Ectodermal cell (in vitro differentiated cells): ENCODE measurements around the gene BLOC1S1. TPM values are rescaled to one million over a fixed set of nuclear protein-coding genes. Genes with fewer than 3 reads are reported as not detected.
A peak's percentile ranks its signal among the peaks of the same experiment; 100 is the strongest.

Experiments
- H3K27ac ChIP-seq: 2 replicates; pipeline ENCODE4 v1.7.0; 2013; ENCODE audit warnings: mild to moderate bottlenecking, low read depth, low read length; ENCODE audit not compliant: insufficient read depth, poor library complexity, severe bottlenecking
- H3K27me3 ChIP-seq: 2 replicates; pipeline ENCODE4 v1.7.0; 2013; ENCODE audit warnings: mild to moderate bottlenecking, low read length; ENCODE audit not compliant: insufficient read depth, control insufficient read depth, poor library complexity, severe bottlenecking
- H3K36me3 ChIP-seq: one replicate; pipeline ENCODE4 v1.7.0; 2013; ENCODE audit warnings: low read length; ENCODE audit not compliant: control insufficient read depth, insufficient read depth
- H3K4me1 ChIP-seq: one replicate; pipeline ENCODE4 v1.7.0; 2013; ENCODE audit warnings: low read length; ENCODE audit not compliant: control insufficient read depth, insufficient read depth
- H3K4me3 ChIP-seq: 2 replicates; pipeline ENCODE4 v1.7.0; 2013; ENCODE audit warnings: low read depth, low read length, control low read depth; ENCODE audit not compliant: insufficient read depth
- H3K9me3 ChIP-seq: 2 replicates; pipeline ENCODE4 v1.7.0; 2013; ENCODE audit warnings: mild to moderate bottlenecking, low read length, moderate library complexity; ENCODE audit not compliant: control insufficient read depth
- WGBS, 2 experiments: methylation state at CpG; one replicate each; pipeline ENCODE4 v1.1.7; 2013; ENCODE audit warnings: missing lambda C conversion rate in 2 of 2; 5-methylcytosine and 5-hydroxymethylcytosine counted together
- polyA plus RNA-seq, 4 experiments: library from polyadenylated mRNA; stranded (reverse); fragments of 50-300 nt; gene quantifications; one replicate each; pipeline ENCODE4 v1.2.3, GENCODE V29; 2013

Gene BLOC1S1
- polyA plus RNA-seq (2013, experiment 1 of 4), result 87.3 TPM
- 74.4 TPM for polyA plus RNA-seq (2013, experiment 2 of 4)
- polyA plus RNA-seq (2013, experiment 3 of 4), result 83.9 TPM
- 86.3 TPM for polyA plus RNA-seq (2013, experiment 4 of 4)

GRCh38 chr12:55715833-55716581 is at the start of gene BLOC1S1:
TSS of gene BLOC1S1 (plus strand) at chr12:55716046. CDS start at chr12:55716052, 6 bp downstream.
- WGBS, 2 experiments, result 0 to 1% methylated on average over 42 of the region's 42 CpGs
- H3K27me3 ChIP-seq, result peaks cover 7% of the 10 kb centered on the region
- H3K4me1 ChIP-seq, result peaks cover 33% of the 10 kb centered on the region
- H3K36me3 ChIP-seq, result no peaks in the 10 kb centered on the region
- H3K4me3 ChIP-seq, result peak within 1 kb of the TSS; percentile 90
- H3K9me3 ChIP-seq, result no peaks in the 10 kb centered on the region
- peak within 1 kb of the TSS; percentile 88 for H3K27ac ChIP-seq

DNA sequence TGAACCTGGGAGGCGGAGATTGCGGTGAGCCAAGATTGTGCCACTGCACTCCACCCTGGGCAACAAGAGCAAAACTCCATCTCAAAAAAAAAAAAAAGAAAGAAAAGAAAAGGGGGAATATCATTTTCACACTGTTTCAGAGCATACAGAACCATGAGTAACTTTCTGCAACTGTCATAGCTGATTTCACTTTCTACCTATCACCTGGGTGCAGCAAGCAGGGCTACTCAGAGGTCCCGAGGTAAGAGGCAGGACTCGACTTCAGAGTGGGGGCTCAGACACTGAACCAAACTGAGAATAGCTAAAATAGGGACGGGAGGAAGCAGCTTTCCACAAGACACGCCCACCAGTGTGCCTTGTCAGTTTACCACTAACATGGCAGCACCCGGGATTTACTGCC is 49.3 kb upstream of the BLOC1S1 start:
- WGBS, 2 experiments, result 87% methylated on average over 7 of the region's 7 CpGs
- Histone ChIP-seq H3K9me3 (no peaks in the 10 kb centered on the region), H3K4me1 (no peaks in the 10 kb centered on the region), H3K4me3 (no peak overlapping the region), H3K27ac (no peak overlapping the region), H3K36me3 (no peaks in the 10 kb centered on the region), H3K27me3 (no peaks in the 10 kb centered on the region)

GRCh38 chr12:55670276-55670675 is 45.6 kb upstream of the BLOC1S1 start:
- no peaks in the 10 kb centered on the region for H3K36me3 ChIP-seq
- no peaks in the 10 kb centered on the region for H3K9me3 ChIP-seq
- H3K4me1 ChIP-seq, result no peaks in the 10 kb centered on the region
- no peak overlapping the region for H3K4me3 ChIP-seq
- H3K27ac ChIP-seq, result no peak overlapping the region
- H3K27me3 ChIP-seq, result no peaks in the 10 kb centered on the region

DNA sequence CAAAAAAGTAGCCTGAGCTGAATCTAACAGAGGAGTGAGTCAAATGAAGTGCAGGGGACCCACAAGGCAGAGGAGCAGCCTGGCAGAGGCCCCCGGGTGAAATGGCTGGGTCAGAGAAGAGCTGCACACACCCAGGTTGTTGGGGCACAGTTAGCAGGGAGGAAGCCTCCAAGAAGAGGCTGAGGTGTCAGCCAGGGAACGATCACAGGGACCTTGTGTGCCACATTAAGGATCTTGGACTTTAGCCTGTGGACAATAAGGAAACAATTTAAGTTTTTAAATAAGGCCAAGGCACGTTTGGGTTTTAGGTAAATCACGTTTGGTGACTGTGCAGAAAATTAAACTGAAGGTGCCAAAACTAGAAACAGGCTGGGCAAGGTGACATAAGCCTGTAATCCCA is 44.1 kb upstream of the BLOC1S1 start:
- H3K27ac ChIP-seq, result no peak overlapping the region
- H3K36me3 ChIP-seq, result no peaks in the 10 kb centered on the region
- H3K4me1 ChIP-seq, result no peaks in the 10 kb centered on the region
- H3K27me3 ChIP-seq, result no peaks in the 10 kb centered on the region
- no peaks in the 10 kb centered on the region for H3K9me3 ChIP-seq
- H3K4me3 ChIP-seq, result no peak overlapping the region
- 83 to 85% methylated on average over 4 of the region's 4 CpGs for WGBS, 2 experiments

DNA sequence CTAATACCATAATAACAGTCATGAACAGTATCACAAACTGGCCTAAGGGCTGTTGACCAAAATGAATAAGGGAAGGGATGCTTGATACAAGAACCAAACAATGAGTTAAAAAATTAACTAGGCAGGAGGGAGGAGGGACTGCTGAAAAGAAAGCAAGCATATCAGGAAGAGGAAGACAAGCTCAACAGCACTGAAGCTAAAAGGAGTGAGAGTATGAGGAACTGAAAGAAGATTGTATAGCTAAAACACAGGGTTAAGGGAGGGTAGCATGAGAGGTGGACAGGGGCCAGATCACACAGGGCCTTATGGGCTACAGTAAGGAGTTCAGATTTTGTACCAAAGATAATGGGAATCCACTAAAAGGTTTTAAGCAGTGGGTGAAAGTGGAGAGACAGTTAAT is 42.2 kb upstream of the BLOC1S1 start:
- no peaks in the 10 kb centered on the region for H3K27me3 ChIP-seq
- H3K9me3 ChIP-seq, result no peaks in the 10 kb centered on the region
- H3K4me1 ChIP-seq, result no peaks in the 10 kb centered on the region
- H3K27ac ChIP-seq, result no peak overlapping the region
- H3K36me3 ChIP-seq, result no peaks in the 10 kb centered on the region
- H3K4me3 ChIP-seq, result no peak overlapping the region

DNA sequence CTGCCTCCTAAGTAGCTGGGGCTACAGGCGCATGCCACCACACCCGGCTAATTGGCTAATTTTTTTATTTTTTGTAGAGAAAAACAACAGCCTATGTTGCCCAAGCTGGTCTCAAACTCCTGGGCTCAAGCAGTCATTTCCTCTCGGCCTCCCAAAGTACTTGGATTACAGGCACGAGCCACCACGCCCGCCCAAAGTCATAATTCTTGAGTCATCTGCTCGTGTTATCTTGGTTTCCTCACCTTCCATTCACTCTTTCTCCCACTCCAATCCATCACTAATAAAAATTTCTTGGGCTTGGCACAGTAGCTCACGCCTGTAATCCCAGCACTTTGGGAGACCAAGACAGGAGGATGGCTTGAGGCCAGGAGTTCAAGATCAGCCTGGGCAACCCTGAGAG is 40.2 kb upstream of the BLOC1S1 start:
- no peaks in the 10 kb centered on the region for H3K4me1 ChIP-seq
- WGBS, 2 experiments, result 85 to 87% methylated on average over 8 of the region's 8 CpGs

GRCh38 chr12:55676707-55677106 is 39.1 kb upstream of the BLOC1S1 start:
- no peaks in the 10 kb centered on the region for H3K27me3 ChIP-seq
- no peaks in the 10 kb centered on the region for H3K9me3 ChIP-seq
- H3K27ac ChIP-seq, result no peak overlapping the region
- no peak overlapping the region for H3K4me3 ChIP-seq
- H3K4me1 ChIP-seq, result no peaks in the 10 kb centered on the region
- H3K36me3 ChIP-seq, result no peaks in the 10 kb centered on the region
- 92% methylated on average over 5 to 6 of the region's 6 CpGs for WGBS, 2 experiments

More for the DNA sequence above, 40.2 kb upstream of the BLOC1S1 start:
- H3K27me3 ChIP-seq, result no peaks in the 10 kb centered on the region
- no peak overlapping the region for H3K4me3 ChIP-seq
- H3K36me3 ChIP-seq, result no peaks in the 10 kb centered on the region
- H3K27ac ChIP-seq, result no peak overlapping the region
- no peaks in the 10 kb centered on the region for H3K9me3 ChIP-seq

- H3K27me3 ChIP-seq, result no peaks in the 10 kb centered on the region
- no peaks in the 10 kb centered on the region for H3K9me3 ChIP-seq
- WGBS, 2 experiments, result 91 to 93% methylated on average over 5 of the region's 5 CpGs
Observed at GRCh38 chr12:55679691-55680090, 36.2 kb upstream of the BLOC1S1 start.

DNA sequence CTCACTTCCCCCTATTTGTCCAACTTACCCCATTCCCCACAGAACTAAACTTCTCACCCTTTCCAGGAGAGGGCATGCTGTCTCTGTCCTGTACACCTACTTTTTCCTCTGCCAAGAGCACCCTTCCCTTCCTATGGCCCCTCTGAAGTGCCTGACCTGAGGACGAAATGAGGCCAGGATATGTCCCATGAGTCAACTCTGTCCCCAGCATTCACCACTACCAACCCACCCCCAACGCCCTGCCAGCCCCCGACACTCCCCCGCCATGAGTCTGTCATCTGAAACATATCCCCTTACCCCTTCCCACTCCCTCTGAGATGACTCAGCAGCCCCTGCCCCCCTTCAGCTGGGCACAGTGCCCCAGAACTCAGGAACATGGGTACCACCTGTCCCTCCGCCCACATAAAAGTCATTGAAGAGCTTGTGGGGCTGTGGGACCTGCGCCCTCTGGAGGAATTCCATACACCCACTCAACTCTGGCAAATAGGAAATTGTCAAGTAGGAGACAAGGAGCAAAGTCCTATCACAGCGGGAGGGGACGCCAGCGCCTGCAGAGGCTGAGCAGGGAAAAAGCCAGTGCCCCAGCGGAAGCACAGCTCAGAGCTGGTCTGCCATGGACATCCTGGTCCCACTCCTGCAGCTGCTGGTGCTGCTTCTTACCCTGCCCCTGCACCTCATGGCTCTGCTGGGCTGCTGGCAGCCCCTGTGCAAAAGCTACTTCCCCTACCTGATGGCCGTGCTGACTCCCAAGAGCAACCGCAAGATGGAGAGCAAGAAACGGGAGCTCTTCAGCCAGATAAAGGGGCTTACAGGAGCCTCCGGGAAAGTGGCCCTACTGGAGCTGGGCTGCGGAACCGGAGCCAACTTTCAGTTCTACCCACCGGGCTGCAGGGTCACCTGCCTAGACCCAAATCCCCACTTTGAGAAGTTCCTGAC is 34.4 kb upstream of the BLOC1S1 start:
- no peaks in the 10 kb centered on the region for H3K27me3 ChIP-seq
- H3K4me3 ChIP-seq, result no peak overlapping the region
- no peaks in the 10 kb centered on the region for H3K9me3 ChIP-seq
- H3K36me3 ChIP-seq, result no peaks in the 10 kb centered on the region
- peaks cover 4% of the 10 kb centered on the region for H3K4me1 ChIP-seq
- no peak overlapping the region for H3K27ac ChIP-seq
- WGBS, 2 experiments, result 41 to 46% methylated on average over 17 of the region's 17 CpGs

More at GRCh38 chr12:55679691-55680090, 36.2 kb upstream of the BLOC1S1 start:
- H3K4me3 ChIP-seq, result no peak overlapping the region
- peaks cover 4% of the 10 kb centered on the region for H3K4me1 ChIP-seq
- H3K36me3 ChIP-seq, result no peaks in the 10 kb centered on the region
- no peak overlapping the region for H3K27ac ChIP-seq
